Panc1 (cell line): Measurements from ENCODE around the gene TEX26.

Source experiments
- POLR2AphosphoS5 ChIP-seq: IDR thresholded peaks from 2 replicates; pipeline ENCODE4 v1.6.1; 2012; ENCODE audit warnings: mild to moderate bottlenecking, low read depth, low read length, moderate library complexity
- REST ChIP-seq, 2 experiments: IDR thresholded peaks; 2 replicates each; pipeline ENCODE4 v1.6.1; 2011 to 2012; ENCODE audit warnings: low read depth in 2 of 2, control low read depth in 1 of 2, low read length in 1 of 2, mild to moderate bottlenecking in 1 of 2, moderate library complexity in 1 of 2; ENCODE audit not compliant: insufficient read depth in 1 of 2
- SIN3A ChIP-seq: IDR thresholded peaks from 2 replicates; pipeline ENCODE4 v1.6.1; 2012; ENCODE audit warnings: low read depth, mild to moderate bottlenecking, low read length, moderate library complexity, borderline replicate concordance; ENCODE audit not compliant: insufficient read depth
- TF ChIP-seq, protein P1 (sequence below): fragments of 450-650 bp; IDR thresholded peaks from 2 replicates; pipeline ENCODE4 v1.5.1; 2017; ENCODE audit warnings: mild to moderate bottlenecking

DNA sequence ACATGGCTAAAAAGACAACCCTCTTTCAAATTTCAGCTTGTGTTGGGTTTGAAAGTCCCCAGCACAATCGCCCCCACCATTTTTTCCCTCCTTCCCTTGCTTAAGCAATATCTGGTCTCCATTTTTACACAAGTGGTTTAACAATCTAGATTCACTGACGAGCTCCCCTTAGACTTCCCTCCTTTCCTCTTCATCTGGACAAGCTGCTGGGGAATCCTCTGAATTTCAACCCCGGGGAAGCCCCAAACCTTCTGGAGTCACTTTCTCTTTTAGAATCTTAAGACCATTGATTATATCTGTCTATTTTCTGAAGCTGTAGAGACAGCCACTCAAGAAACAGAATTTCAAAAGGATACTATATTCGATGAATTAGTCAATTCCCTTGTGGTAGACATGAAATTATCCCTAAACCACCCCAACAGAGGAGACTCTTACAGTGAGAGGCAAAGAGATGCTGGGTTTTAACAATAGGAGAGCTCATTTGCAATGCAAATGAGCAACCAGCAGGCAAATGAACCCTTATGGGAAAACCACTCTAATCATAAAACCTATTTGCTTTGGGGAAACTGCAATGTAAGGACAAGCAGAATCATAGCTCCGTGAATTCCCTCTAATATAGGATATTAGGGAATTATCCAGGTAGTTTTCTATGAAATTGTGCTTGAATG is 78.9 kb downstream of the TEX26 start:
- TF ChIP-seq POLR2AphosphoS5, result no peak
- TF ChIP-seq, protein P1, sequence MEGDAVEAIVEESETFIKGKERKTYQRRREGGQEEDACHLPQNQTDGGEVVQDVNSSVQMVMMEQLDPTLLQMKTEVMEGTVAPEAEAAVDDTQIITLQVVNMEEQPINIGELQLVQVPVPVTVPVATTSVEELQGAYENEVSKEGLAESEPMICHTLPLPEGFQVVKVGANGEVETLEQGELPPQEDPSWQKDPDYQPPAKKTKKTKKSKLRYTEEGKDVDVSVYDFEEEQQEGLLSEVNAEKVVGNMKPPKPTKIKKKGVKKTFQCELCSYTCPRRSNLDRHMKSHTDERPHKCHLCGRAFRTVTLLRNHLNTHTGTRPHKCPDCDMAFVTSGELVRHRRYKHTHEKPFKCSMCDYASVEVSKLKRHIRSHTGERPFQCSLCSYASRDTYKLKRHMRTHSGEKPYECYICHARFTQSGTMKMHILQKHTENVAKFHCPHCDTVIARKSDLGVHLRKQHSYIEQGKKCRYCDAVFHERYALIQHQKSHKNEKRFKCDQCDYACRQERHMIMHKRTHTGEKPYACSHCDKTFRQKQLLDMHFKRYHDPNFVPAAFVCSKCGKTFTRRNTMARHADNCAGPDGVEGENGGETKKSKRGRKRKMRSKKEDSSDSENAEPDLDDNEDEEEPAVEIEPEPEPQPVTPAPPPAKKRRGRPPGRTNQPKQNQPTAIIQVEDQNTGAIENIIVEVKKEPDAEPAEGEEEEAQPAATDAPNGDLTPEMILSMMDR, result no peak
- no peak for TF ChIP-seq REST (IDR thresholded peaks at IDR 0.05; ENCODE audit: insufficient read depth in 1 of 2, low read depth in 2 of 2, low read length in 1 of 2)
- TF ChIP-seq SIN3A, result no peak
